GM11168 (cell line): ENCODE data around the gene PKD2.

ENCODE experiments used
- in situ Hi-C: fragments of 300-500 bp; cut with MboI; formaldehyde crosslinking; loops from one replicate; pipeline ENCODE4 v1.12.0; 2022; ENCODE audit warnings: low sequenced_read_pairs; ENCODE audit not compliant: unreplicated experiment

Gene PKD2

GRCh38 chr4:87985097-87985886, 22.1 kb upstream of the PKD2 start:
- in situ Hi-C loops, result loop anchor here (25.0 kb wide), 1 partner anchor 298 kb away; no protein-coding TSS in a partner anchor

GRCh38 chr4:87985887-87986200, 21.6 kb upstream of the PKD2 start:
- in situ Hi-C loops, result loop anchor here (25.0 kb wide), 1 partner anchor 299 kb away; no protein-coding TSS in a partner anchor

GRCh38 chr4:87986508-87986907, 20.9 kb upstream of the PKD2 start:
- in situ Hi-C loops, result loop anchor here (25.0 kb wide), 1 partner anchor 299 kb away; no protein-coding TSS in a partner anchor

GRCh38 chr4:87989765-87990164, 17.7 kb upstream of the PKD2 start:
- in situ Hi-C loops, result loop anchor here (25.0 kb wide), 1 partner anchor 302 kb away; no protein-coding TSS in a partner anchor

- in situ Hi-C loops, result loop anchor here (25.0 kb wide), 1 partner anchor 308 kb away; no protein-coding TSS in a partner anchor
These were observed 12.0 kb upstream of the PKD2 start for GRCh38 chr4:87995435-87995834.

GRCh38 chr4:87999191-87999691, 8.2 kb upstream of the PKD2 start:
- in situ Hi-C loops, result loop anchor here (25.0 kb wide), 1 partner anchor 312 kb away; no protein-coding TSS in a partner anchor

- in situ Hi-C loops, result no loop called here
These were observed 5.6 kb upstream of the PKD2 start for GRCh38 chr4:88001871-88002270.

GRCh38 chr4:88002786-88003185, 4.6 kb upstream of the PKD2 start:
- in situ Hi-C loops, result no loop called here

GRCh38 chr4:88003261-88003660, 4.2 kb upstream of the PKD2 start:
- in situ Hi-C loops, result no loop called here

GRCh38 chr4:88005076-88005475, 2.4 kb upstream of the PKD2 start:
- in situ Hi-C loops, result no loop called here

- in situ Hi-C loops, result no loop called here
These were observed 1.5 kb upstream of the PKD2 start for GRCh38 chr4:88005946-88006345.

- in situ Hi-C loops, result no loop called here
These were observed 505 bp upstream of the PKD2 start for GRCh38 chr4:88006956-88007303.

GRCh38 chr4:88008122-88008742, 797 bp downstream of the PKD2 start:
- in situ Hi-C loops, result no loop called here

- in situ Hi-C loops, result no loop called here
These were observed 1.3 kb downstream of the PKD2 start for GRCh38 chr4:88008743-88009171.

- in situ Hi-C loops, result no loop called here
These were observed 2.4 kb downstream of the PKD2 start for GRCh38 chr4:88009871-88010270.

- in situ Hi-C loops, result no loop called here
These were observed 3.5 kb downstream of the PKD2 start for GRCh38 chr4:88010966-88011365.

- in situ Hi-C loops, result no loop called here
These were observed 5.2 kb downstream of the PKD2 start for GRCh38 chr4:88012647-88013046.

GRCh38 chr4:88014386-88014905, 7.0 kb downstream of the PKD2 start:
- in situ Hi-C loops, result no loop called here

GRCh38 chr4:88015659-88016295, 8.3 kb downstream of the PKD2 start:
- in situ Hi-C loops, result no loop called here

- in situ Hi-C loops, result no loop called here
These were observed 10.3 kb downstream of the PKD2 start for GRCh38 chr4:88017516-88018297.
